A549 (cell line): Measurements from ENCODE around the gene CUX1.

Source experiments
- BHLHE40 ChIP-seq: IDR thresholded peaks from 2 replicates; pipeline ENCODE4 v1.6.1; 2012; ENCODE audit warnings: low read depth, low read length, inconsistent platforms
- CBX2 ChIP-seq: fragments of 200-600 bp; sonication (generic); IDR thresholded peaks from 2 replicates; pipeline ENCODE4 v1.6.1; 2016; ENCODE audit warnings: low read depth, mild to moderate bottlenecking, borderline replicate concordance
- CEBPB ChIP-seq, 2 experiments: fragments of >200 bp in 1 of 2; sonication (Bioruptor Twin) in 1 of 2; formaldehyde crosslinking in 1 of 2; IDR thresholded peaks; 2 replicates each; pipeline ENCODE4 v1.6.1; 2012 to 2016
- CHD2 ChIP-seq: fragments of 150-350 bp; IDR thresholded peaks from 2 replicates; pipeline ENCODE4 v1.6.1; 2014; ENCODE audit warnings: low read length; ENCODE audit not compliant: partially characterized antibody
- EP300 ChIP-seq, 2 experiments: fragments of >200 bp; sonication (Bioruptor Twin); formaldehyde crosslinking; IDR thresholded peaks; 2 replicates in 1 of 2; 3 replicates in 1 of 2; pipeline ENCODE4 v1.6.1; 2016 to 2017
- HMGXB4 ChIP-seq: fragments of 250-450 bp; sonication (Bioruptor Pico); IDR thresholded peaks from 2 replicates; pipeline ENCODE4 v1.5.0; 2021; ENCODE audit warnings: mild to moderate bottlenecking, moderate library complexity, borderline replicate concordance
- MAX ChIP-seq: IDR thresholded peaks from 2 replicates; pipeline ENCODE4 v1.6.1; 2012
- NFE2L2 ChIP-seq: fragments of 150-350 bp; conservative IDR thresholded peaks from 2 replicates; pipeline ENCODE4 v1.6.1; 2014; ENCODE audit warnings: low read length
- POLR2A ChIP-seq: IDR thresholded peaks from 2 replicates; pipeline ENCODE4 v1.6.1; 2012; ENCODE audit warnings: mild to moderate bottlenecking, low read length
- USF2 ChIP-seq: fragments of 450-650 bp; IDR thresholded peaks from 2 replicates; pipeline ENCODE4 v1.6.1; 2014; ENCODE audit warnings: antibody characterized with exemption

DNA sequence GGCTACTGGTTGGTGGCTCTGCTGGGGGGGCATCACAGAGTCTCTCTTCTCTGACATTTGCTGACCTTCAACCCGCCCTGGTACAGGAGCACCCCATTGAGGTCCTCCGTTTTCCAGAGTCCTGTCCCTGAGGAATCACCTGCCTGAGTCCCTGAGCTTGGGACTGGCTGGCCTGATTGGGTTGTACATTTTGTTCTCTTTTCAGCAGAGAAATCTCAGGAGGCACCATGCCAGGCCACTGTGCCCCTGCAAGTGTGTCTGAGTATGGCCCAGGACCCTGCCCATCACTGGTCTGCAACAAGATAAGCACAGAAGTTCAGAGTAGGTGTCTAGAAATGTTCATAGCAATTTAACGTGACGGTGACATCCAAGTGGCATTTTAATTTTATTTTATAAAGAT lies 131.2 kb downstream of the CUX1 start:
- no peak for TF ChIP-seq POLR2A
- TF ChIP-seq EP300 (IDR thresholded peaks at IDR 0.05), result no peak
- TF ChIP-seq USF2, result no peak
- TF ChIP-seq BHLHE40, result no peak
- no peak for TF ChIP-seq CEBPB (IDR thresholded peaks at IDR 0.05)
- no peak for TF ChIP-seq CHD2
- no peak for TF ChIP-seq MAX
- TF ChIP-seq HMGXB4 (CRISPR knock-in tag), result no peak
- no peak for TF ChIP-seq CBX2
- TF ChIP-seq NFE2L2, result no peak
